WTC11 (cell line): ENCODE measurements around the gene CYP11A1. TPM values are rescaled to one million over a fixed set of nuclear protein-coding genes. Genes with fewer than 3 reads are reported as not detected.

Source experiments
- ATAC-seq: fragments of 200-7000 bp; cut with Tn5 transposase; 2 replicates; pipeline ENCODE4 v1.10.0; 2021; ENCODE audit warnings: mild to moderate bottlenecking, moderate library complexity
- CTCF ChIA-PET: fragments of 300-600 bp; sonication (Branson Sonifier 250); formaldehyde crosslinking; loops from one replicate; lab custom pipeline; 2021; ENCODE audit warnings: antibody characterized with exemption; lab: Charles Lee
- POLR2A ChIA-PET: fragments of 350-600 bp; sonication (Branson Sonifier 250); formaldehyde crosslinking; loops from one replicate; lab custom pipeline; 2021; ENCODE audit warnings: antibody characterized with exemption; lab: Charles Lee
- DNase-seq: peaks from one replicate; pipeline ENCODE4 v3.0.0; 2021; ENCODE audit warnings: low spot score
- H3K27ac Mint-ChIP-seq: 2 replicates; pipeline ENCODE4 v1.8.0; 2021; ENCODE audit warnings: mixed read lengths
- H3K27me3 Mint-ChIP-seq: 2 replicates; pipeline ENCODE4 v1.8.0; 2021; ENCODE audit warnings: low read depth, mild to moderate bottlenecking, moderate library complexity, mixed read lengths
- H3K36me3 Mint-ChIP-seq: 2 replicates; pipeline ENCODE4 v1.8.0; 2021; ENCODE audit warnings: mixed read lengths
- H3K4me1 Mint-ChIP-seq: 2 replicates; pipeline ENCODE4 v1.8.0; 2022; ENCODE audit warnings: mixed read lengths
- H3K4me3 Mint-ChIP-seq: 2 replicates; pipeline ENCODE4 v1.8.0; 2021; ENCODE audit warnings: mild to moderate bottlenecking, moderate library complexity, mixed read lengths
- H3K9me3 Mint-ChIP-seq: 2 replicates; pipeline ENCODE4 v1.8.0; 2021; ENCODE audit warnings: mixed read lengths
- AR ChIP-seq: fragments of 250-450 bp; sonication (Bioruptor Pico); IDR thresholded peaks from 2 replicates; pipeline ENCODE4 v1.9.0; 2021; ENCODE audit warnings: mild to moderate bottlenecking
- CBFB ChIP-seq: sonication (generic); formaldehyde crosslinking; IDR thresholded peaks from 2 replicates; pipeline ENCODE4 v1.8.1; 2022; ENCODE audit warnings: mild to moderate bottlenecking, low read depth, missing genetic modification reagents
- CREM ChIP-seq: sonication (generic); formaldehyde crosslinking; IDR thresholded peaks from 2 replicates; pipeline ENCODE4 v1.8.1; 2022; ENCODE audit warnings: mild to moderate bottlenecking, missing genetic modification reagents, moderate library complexity
- ELF4 ChIP-seq: sonication (generic); formaldehyde crosslinking; IDR thresholded peaks from 2 replicates; pipeline ENCODE4 v1.8.1; 2022; ENCODE audit warnings: low read depth, mild to moderate bottlenecking, moderate library complexity, missing genetic modification reagents
- ERG ChIP-seq: fragments of 250-450 bp; sonication (Bioruptor Pico); IDR thresholded peaks from 2 replicates; pipeline ENCODE4 v1.8.0; 2021; ENCODE audit warnings: mild to moderate bottlenecking
- FOXK1 ChIP-seq: sonication (generic); formaldehyde crosslinking; IDR thresholded peaks from 2 replicates; pipeline ENCODE4 v1.8.0; 2022; ENCODE audit warnings: mild to moderate bottlenecking, moderate library complexity, missing genetic modification reagents
- FOXP1 ChIP-seq: sonication (generic); formaldehyde crosslinking; IDR thresholded peaks from 2 replicates; pipeline ENCODE4 v1.8.0; 2022; ENCODE audit warnings: missing genetic modification reagents, mild to moderate bottlenecking, moderate library complexity, borderline replicate concordance
- JUN ChIP-seq: sonication (generic); formaldehyde crosslinking; IDR thresholded peaks from 2 replicates; pipeline ENCODE4 v1.8.0; 2023; ENCODE audit warnings: mild to moderate bottlenecking, missing genetic modification reagents
- KAT7 ChIP-seq: sonication (generic); formaldehyde crosslinking; IDR thresholded peaks from 2 replicates; pipeline ENCODE4 v1.8.1; 2023; ENCODE audit warnings: missing genetic modification reagents, mild to moderate bottlenecking, borderline replicate concordance
- NFATC4 ChIP-seq: fragments of 250-450 bp; sonication (Bioruptor Pico); IDR thresholded peaks from 2 replicates; pipeline ENCODE4 v1.9.0; 2021; ENCODE audit warnings: mild to moderate bottlenecking
- NR1H2 ChIP-seq: sonication (generic); formaldehyde crosslinking; IDR thresholded peaks from 2 replicates; pipeline ENCODE4 v1.9.0; 2021; ENCODE audit warnings: mild to moderate bottlenecking, moderate library complexity, missing genetic modification reagents
- NR2C2 ChIP-seq: sonication (generic); formaldehyde crosslinking; IDR thresholded peaks from 2 replicates; pipeline ENCODE4 v1.8.0; 2022; ENCODE audit warnings: mild to moderate bottlenecking, missing genetic modification reagents
- NR3C1 ChIP-seq: sonication (generic); formaldehyde crosslinking; conservative IDR thresholded peaks from 2 replicates; pipeline ENCODE4 v1.8.1; 2023; ENCODE audit warnings: low read depth, mild to moderate bottlenecking, missing genetic modification reagents
- SMAD3 ChIP-seq: sonication (generic); formaldehyde crosslinking; IDR thresholded peaks from 2 replicates; pipeline ENCODE4 v1.8.0; 2022; ENCODE audit warnings: missing genetic modification reagents, mild to moderate bottlenecking, borderline replicate concordance
- USF2 ChIP-seq: sonication (generic); formaldehyde crosslinking; IDR thresholded peaks from 2 replicates; pipeline ENCODE4 v1.8.1; 2023; ENCODE audit warnings: mild to moderate bottlenecking, missing genetic modification reagents, moderate library complexity
- ZNF416 ChIP-seq: fragments of 250-450 bp; sonication (Bioruptor Pico); IDR thresholded peaks from 2 replicates; pipeline ENCODE4 v1.9.0; 2021; ENCODE audit warnings: mild to moderate bottlenecking, inconsistent platforms
- total RNA-seq: library from RNA; stranded (reverse); gene quantifications from 3 replicates; pipeline ENCODE4 v1.2.3, GENCODE V29; 2021
- TF ChIP-seq, protein P1 (sequence below): sonication (generic); formaldehyde crosslinking; IDR thresholded peaks from 2 replicates; pipeline ENCODE4 v1.8.1; 2022; ENCODE audit warnings: mild to moderate bottlenecking, missing genetic modification reagents, moderate library complexity, borderline replicate concordance
- TF ChIP-seq, protein P2 (sequence below): fragments of 250-450 bp; sonication (Bioruptor Pico); IDR thresholded peaks from 2 replicates; pipeline ENCODE4 v1.9.0; 2021; ENCODE audit warnings: mild to moderate bottlenecking
- TF ChIP-seq, protein P3 (sequence below): sonication (generic); formaldehyde crosslinking; IDR thresholded peaks from 2 replicates; pipeline ENCODE4 v1.8.0; 2023; ENCODE audit warnings: missing genetic modification reagents
- TF ChIP-seq, protein P4 (sequence below): sonication (generic); formaldehyde crosslinking; IDR thresholded peaks from 2 replicates; pipeline ENCODE4 v1.8.0; 2022; ENCODE audit warnings: mild to moderate bottlenecking, missing genetic modification reagents
- TF ChIP-seq, protein P5 (sequence below): sonication (generic); formaldehyde crosslinking; conservative IDR thresholded peaks from 2 replicates; pipeline ENCODE4 v1.8.1; 2023; ENCODE audit warnings: mild to moderate bottlenecking, low read depth, missing genetic modification reagents, moderate library complexity
- TF ChIP-seq, protein P6 (sequence below): sonication (generic); formaldehyde crosslinking; IDR thresholded peaks from 2 replicates; pipeline ENCODE4 v1.8.1; 2023; ENCODE audit warnings: mild to moderate bottlenecking, missing genetic modification reagents
- TF ChIP-seq, protein P7 (sequence below): sonication (generic); formaldehyde crosslinking; IDR thresholded peaks from 2 replicates; pipeline ENCODE4 v1.8.1; 2022; ENCODE audit warnings: mild to moderate bottlenecking, moderate library complexity, missing genetic modification reagents

CYP11A1 gene
- total RNA-seq, 1 experiment from 2014 or later: 3.4 TPM

GRCh38 chr15:74335396-74335795, 32.0 kb downstream of the CYP11A1 start (continued):
- TF ChIP-seq FOXP1 (CRISPR knock-in tag) (no peak), SMAD3 (CRISPR knock-in tag) (no peak), ELF4 (no peak)
- TF ChIP-seq, protein P1, sequence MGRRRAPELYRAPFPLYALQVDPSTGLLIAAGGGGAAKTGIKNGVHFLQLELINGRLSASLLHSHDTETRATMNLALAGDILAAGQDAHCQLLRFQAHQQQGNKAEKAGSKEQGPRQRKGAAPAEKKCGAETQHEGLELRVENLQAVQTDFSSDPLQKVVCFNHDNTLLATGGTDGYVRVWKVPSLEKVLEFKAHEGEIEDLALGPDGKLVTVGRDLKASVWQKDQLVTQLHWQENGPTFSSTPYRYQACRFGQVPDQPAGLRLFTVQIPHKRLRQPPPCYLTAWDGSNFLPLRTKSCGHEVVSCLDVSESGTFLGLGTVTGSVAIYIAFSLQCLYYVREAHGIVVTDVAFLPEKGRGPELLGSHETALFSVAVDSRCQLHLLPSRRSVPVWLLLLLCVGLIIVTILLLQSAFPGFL: no peak

DNA sequence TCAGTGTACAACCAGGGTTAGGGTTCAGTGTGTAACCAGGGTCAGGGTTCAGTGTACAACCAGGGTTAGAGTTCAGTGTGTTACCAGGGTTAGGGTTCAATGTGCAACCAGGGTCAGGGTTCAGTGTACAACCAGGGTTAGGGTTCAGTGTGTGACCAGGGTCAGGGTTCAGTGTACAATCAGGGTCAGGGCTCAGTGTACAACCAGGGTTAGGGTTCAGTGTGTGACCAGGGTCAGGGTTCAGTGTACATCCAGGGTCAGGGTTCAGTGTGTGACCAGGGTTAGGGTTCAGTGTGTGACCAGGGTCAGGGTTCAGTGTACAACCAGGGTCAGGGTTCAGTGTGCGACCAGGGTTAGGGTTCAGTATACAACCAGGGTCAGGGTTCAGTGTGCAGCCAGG, 33.3 kb downstream of the CYP11A1 start:
- Mint-ChIP-seq H3K4me1 (peaks cover 2% of the 10 kb centered on the region; the same call in 1 of the 2 replicates), H3K27ac (no peak overlapping the region), H3K9me3 (no peaks in the 10 kb centered on the region), H3K27me3 (peaks cover 3% of the 10 kb centered on the region), H3K36me3 (no peaks in the 10 kb centered on the region), H3K4me3 (no peak overlapping the region)
- no peak for DNase-seq
- POLR2A ChIA-PET: no interaction called here
- TF ChIP-seq KAT7 (CRISPR knock-in tag) (no peak), CBFB (CRISPR knock-in tag) (no peak), ZNF416 (CRISPR knock-in tag) (no peak), AR (CRISPR knock-in tag) (no peak), FOXK1 (CRISPR knock-in tag) (no peak), JUN (CRISPR knock-in tag) (no peak), NR1H2 (no peak), NR2C2 (CRISPR knock-in tag) (no peak), ERG (CRISPR knock-in tag) (no peak), CREM (CRISPR knock-in tag) (no peak), USF2 (CRISPR knock-in tag) (no peak), NR3C1 (no peak), NFATC4 (CRISPR knock-in tag) (no peak)
- TF ChIP-seq, protein P2, sequence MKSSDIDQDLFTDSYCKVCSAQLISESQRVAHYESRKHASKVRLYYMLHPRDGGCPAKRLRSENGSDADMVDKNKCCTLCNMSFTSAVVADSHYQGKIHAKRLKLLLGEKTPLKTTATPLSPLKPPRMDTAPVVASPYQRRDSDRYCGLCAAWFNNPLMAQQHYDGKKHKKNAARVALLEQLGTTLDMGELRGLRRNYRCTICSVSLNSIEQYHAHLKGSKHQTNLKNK: no peak
- TF ChIP-seq, protein P3, sequence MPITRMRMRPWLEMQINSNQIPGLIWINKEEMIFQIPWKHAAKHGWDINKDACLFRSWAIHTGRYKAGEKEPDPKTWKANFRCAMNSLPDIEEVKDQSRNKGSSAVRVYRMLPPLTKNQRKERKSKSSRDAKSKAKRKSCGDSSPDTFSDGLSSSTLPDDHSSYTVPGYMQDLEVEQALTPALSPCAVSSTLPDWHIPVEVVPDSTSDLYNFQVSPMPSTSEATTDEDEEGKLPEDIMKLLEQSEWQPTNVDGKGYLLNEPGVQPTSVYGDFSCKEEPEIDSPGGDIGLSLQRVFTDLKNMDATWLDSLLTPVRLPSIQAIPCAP (CRISPR knock-in tag): no peak
- TF ChIP-seq, protein P4, sequence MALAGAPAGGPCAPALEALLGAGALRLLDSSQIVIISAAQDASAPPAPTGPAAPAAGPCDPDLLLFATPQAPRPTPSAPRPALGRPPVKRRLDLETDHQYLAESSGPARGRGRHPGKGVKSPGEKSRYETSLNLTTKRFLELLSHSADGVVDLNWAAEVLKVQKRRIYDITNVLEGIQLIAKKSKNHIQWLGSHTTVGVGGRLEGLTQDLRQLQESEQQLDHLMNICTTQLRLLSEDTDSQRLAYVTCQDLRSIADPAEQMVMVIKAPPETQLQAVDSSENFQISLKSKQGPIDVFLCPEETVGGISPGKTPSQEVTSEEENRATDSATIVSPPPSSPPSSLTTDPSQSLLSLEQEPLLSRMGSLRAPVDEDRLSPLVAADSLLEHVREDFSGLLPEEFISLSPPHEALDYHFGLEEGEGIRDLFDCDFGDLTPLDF: no peak
- TF ChIP-seq, protein P5, sequence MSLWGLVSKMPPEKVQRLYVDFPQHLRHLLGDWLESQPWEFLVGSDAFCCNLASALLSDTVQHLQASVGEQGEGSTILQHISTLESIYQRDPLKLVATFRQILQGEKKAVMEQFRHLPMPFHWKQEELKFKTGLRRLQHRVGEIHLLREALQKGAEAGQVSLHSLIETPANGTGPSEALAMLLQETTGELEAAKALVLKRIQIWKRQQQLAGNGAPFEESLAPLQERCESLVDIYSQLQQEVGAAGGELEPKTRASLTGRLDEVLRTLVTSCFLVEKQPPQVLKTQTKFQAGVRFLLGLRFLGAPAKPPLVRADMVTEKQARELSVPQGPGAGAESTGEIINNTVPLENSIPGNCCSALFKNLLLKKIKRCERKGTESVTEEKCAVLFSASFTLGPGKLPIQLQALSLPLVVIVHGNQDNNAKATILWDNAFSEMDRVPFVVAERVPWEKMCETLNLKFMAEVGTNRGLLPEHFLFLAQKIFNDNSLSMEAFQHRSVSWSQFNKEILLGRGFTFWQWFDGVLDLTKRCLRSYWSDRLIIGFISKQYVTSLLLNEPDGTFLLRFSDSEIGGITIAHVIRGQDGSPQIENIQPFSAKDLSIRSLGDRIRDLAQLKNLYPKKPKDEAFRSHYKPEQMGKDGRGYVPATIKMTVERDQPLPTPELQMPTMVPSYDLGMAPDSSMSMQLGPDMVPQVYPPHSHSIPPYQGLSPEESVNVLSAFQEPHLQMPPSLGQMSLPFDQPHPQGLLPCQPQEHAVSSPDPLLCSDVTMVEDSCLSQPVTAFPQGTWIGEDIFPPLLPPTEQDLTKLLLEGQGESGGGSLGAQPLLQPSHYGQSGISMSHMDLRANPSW (CRISPR knock-in tag): no peak
- TF ChIP-seq, protein P6, sequence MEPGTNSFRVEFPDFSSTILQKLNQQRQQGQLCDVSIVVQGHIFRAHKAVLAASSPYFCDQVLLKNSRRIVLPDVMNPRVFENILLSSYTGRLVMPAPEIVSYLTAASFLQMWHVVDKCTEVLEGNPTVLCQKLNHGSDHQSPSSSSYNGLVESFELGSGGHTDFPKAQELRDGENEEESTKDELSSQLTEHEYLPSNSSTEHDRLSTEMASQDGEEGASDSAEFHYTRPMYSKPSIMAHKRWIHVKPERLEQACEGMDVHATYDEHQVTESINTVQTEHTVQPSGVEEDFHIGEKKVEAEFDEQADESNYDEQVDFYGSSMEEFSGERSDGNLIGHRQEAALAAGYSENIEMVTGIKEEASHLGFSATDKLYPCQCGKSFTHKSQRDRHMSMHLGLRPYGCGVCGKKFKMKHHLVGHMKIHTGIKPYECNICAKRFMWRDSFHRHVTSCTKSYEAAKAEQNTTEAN (CRISPR knock-in tag): no peak
- TF ChIP-seq, protein P7, sequence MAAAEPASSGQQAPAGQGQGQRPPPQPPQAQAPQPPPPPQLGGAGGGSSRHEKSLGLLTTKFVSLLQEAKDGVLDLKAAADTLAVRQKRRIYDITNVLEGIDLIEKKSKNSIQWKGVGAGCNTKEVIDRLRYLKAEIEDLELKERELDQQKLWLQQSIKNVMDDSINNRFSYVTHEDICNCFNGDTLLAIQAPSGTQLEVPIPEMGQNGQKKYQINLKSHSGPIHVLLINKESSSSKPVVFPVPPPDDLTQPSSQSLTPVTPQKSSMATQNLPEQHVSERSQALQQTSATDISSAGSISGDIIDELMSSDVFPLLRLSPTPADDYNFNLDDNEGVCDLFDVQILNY (CRISPR knock-in tag): no peak
- CTCF ChIA-PET: interaction anchor here (17.1 kb wide), 1 partner anchor 24 kb away, joined by 347 read pairs; no protein-coding TSS in a partner anchor
- no peak for ATAC-seq
